Measurements from ENCODE around the gene F2RL2. TPM values are rescaled to one million over a fixed set of nuclear protein-coding genes. Genes with fewer than 3 reads are reported as not detected.

F2RL2 gene
- total RNA-seq, 3 donors from 2014 or later, result under 0.01 to 3.4 (median 2.9) TPM

GRCh38 chr5:76657091-76657490, 33.9 kb upstream of the F2RL2 start:
- H3K4me3 ChIP-seq, result no peak overlapping the region
- H3K27me3 ChIP-seq, result no peaks in the 10 kb centered on the region
- TF ChIP-seq POLR2AphosphoS5 (IDR thresholded peaks at IDR 0.05) (no peak), POLR2A (IDR thresholded peaks at IDR 0.05) (no peak)
- no peaks in the 10 kb centered on the region for H3K36me3 ChIP-seq
- no peak for DNase-seq (ENCODE audit: low spot score in 2 of 2)
- H3K9me3 ChIP-seq, result no peaks in the 10 kb centered on the region
- H3K4me1 ChIP-seq, result no peaks in the 10 kb centered on the region
- H3K27ac ChIP-seq, result no peak overlapping the region
- intact Hi-C loops (cut with DNase I; ENCODE audit: low total_unique reads), result no loop called here

- Histone ChIP-seq H3K9me3 (peaks cover 10 to 18% of the 10 kb centered on the region in 2 donors), H3K4me1 (no peaks in the 10 kb centered on the region), H3K4me3 (no peak overlapping the region), H3K27me3 (no peaks in the 10 kb centered on the region), H3K27ac (no peak overlapping the region), H3K36me3 (no peaks in the 10 kb centered on the region)
- no peak for DNase-seq (ENCODE audit: low spot score in 2 of 2)
- intact Hi-C loops (cut with DNase I; ENCODE audit: low total_unique reads), result no loop called here
- TF ChIP-seq POLR2A (IDR thresholded peaks at IDR 0.05) (no peak), POLR2AphosphoS5 (IDR thresholded peaks at IDR 0.05) (no peak), CTCF (IDR thresholded peaks at IDR 0.05) (no peak)
Measured at GRCh38 chr5:76652809-76653414, 29.7 kb upstream of the F2RL2 start.

GRCh38 chr5:76649140-76649539, 25.9 kb upstream of the F2RL2 start:
- Histone ChIP-seq H3K4me3 (no peak overlapping the region), H3K27me3 (no peaks in the 10 kb centered on the region), H3K27ac (no peak overlapping the region), H3K9me3 (peaks cover 10 to 18% of the 10 kb centered on the region in 2 donors), H3K4me1 (no peaks in the 10 kb centered on the region), H3K36me3 (no peaks in the 10 kb centered on the region)
- TF ChIP-seq POLR2A (IDR thresholded peaks at IDR 0.05) (no peak), CTCF (IDR thresholded peaks at IDR 0.05) (no peak), POLR2AphosphoS5 (IDR thresholded peaks at IDR 0.05) (no peak)
- no peak for DNase-seq (ENCODE audit: low spot score in 2 of 2)
- intact Hi-C loops (cut with DNase I; ENCODE audit: low total_unique reads), result no loop called here

- H3K27me3 ChIP-seq, result no peaks in the 10 kb centered on the region
- H3K4me3 ChIP-seq, result no peak overlapping the region
- H3K4me1 ChIP-seq, result no peaks in the 10 kb centered on the region
- H3K9me3 ChIP-seq, result peaks cover 0 to 2% of the 10 kb centered on the region in 2 donors
- intact Hi-C loops (cut with DNase I; ENCODE audit: low total_unique reads), result no loop called here
- DNase-seq (ENCODE audit: low spot score in 2 of 2), result no peak
- TF ChIP-seq POLR2A (IDR thresholded peaks at IDR 0.05) (no peak), CTCF (IDR thresholded peaks at IDR 0.05) (no peak), POLR2AphosphoS5 (IDR thresholded peaks at IDR 0.05) (no peak)
- no peak overlapping the region for H3K27ac ChIP-seq
- no peaks in the 10 kb centered on the region for H3K36me3 ChIP-seq
Measured at GRCh38 chr5:76643371-76643770, 20.2 kb upstream of the F2RL2 start.

- H3K4me3 ChIP-seq, result no peak overlapping the region
- H3K4me1 ChIP-seq, result no peaks in the 10 kb centered on the region
- no peak for DNase-seq (ENCODE audit: low spot score in 2 of 2)
- no peaks in the 10 kb centered on the region for H3K9me3 ChIP-seq
- H3K36me3 ChIP-seq, result no peaks in the 10 kb centered on the region
- no peak overlapping the region for H3K27ac ChIP-seq
- TF ChIP-seq POLR2A (IDR thresholded peaks at IDR 0.05), result no peak
- TF ChIP-seq CTCF (IDR thresholded peaks at IDR 0.05), result no peak
- no peak for TF ChIP-seq POLR2AphosphoS5 (IDR thresholded peaks at IDR 0.05)
- no peaks in the 10 kb centered on the region for H3K27me3 ChIP-seq
- intact Hi-C loops (cut with DNase I; ENCODE audit: low total_unique reads), result no loop called here
Measured at GRCh38 chr5:76642390-76643040, 19.3 kb upstream of the F2RL2 start.
